ENCODE data around the gene CERKL. TPM values are rescaled to one million over a fixed set of nuclear protein-coding genes. Genes with fewer than 3 reads are reported as not detected.

The CERKL gene
- total and polyA plus RNA-seq, 2 experiments from 2014 or later, result 0.32 to 0.69 TPM

DNA sequence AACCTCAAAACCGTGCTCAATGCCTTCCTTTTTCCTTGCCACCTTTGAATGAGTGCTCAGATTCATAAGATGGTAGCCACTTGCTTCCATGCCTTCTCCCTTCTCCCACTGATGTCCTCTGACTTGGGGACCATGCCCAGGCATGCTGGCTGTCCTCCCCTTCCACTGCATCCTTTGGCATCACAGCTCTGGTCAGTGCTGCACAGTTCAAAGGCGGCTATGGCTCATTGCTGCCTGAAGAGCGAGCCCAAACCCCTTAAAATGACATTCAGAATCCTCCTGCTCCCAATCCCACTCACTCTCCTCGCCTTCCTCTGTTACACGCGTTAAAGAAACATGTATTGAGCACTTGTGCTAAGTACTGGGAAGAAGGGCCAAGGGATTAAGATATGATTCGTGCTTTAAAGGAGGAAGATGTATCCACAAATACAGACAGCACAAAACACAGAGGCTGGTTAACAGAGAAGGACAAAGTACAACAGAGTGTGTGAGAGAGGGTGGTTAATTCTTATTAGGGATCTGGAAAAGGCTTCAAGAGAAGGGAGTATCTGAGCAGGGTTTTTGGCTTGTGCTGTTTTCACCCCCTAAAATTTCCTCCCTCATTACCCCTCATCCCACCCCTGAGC lies 81.8 kb downstream of the CERKL start:
- H3K4me3 Mint-ChIP-seq, result no peak overlapping the region
- Histone ChIP-seq H3F3A (replicated peaks; ENCODE audit: low read depth) (no peaks in the 10 kb centered on the region), H2AFZ (peak overlapping the region; percentile 78; the same call in 1 of the 2 replicates), H3K27ac (ENCODE audit: low read depth) (no peak overlapping the region), H4K20me1 (replicated peaks; ENCODE audit: insufficient read depth) (no peaks in the 10 kb centered on the region), H3K27me3 (ENCODE audit: insufficient read depth) (no peaks in the 10 kb centered on the region), H3K9me2 (ENCODE audit: insufficient read depth) (no peaks in the 10 kb centered on the region), H3K4me1 (ENCODE audit: insufficient read depth) (peaks cover 5% of the 10 kb centered on the region; the same call in 1 of the 2 replicates), H3K36me3 (ENCODE audit: insufficient read depth) (no peaks in the 10 kb centered on the region), H3K79me2 (replicated peaks; ENCODE audit: insufficient read depth) (no peaks in the 10 kb centered on the region), H3K4me2 (no peak overlapping the region), H3K4me3 (no peak overlapping the region)
- ATAC-seq (peak; percentile 53), DNase-seq (ENCODE audit: low spot score) (no peak)
- no peaks in the 10 kb centered on the region for H3K9me3 Mint-ChIP-seq
- no peak for TF ChIP-seq JUNB (IDR thresholded peaks at IDR 0.05; ENCODE audit: unreplicated experiment)
- TF ChIP-seq, protein P1, sequence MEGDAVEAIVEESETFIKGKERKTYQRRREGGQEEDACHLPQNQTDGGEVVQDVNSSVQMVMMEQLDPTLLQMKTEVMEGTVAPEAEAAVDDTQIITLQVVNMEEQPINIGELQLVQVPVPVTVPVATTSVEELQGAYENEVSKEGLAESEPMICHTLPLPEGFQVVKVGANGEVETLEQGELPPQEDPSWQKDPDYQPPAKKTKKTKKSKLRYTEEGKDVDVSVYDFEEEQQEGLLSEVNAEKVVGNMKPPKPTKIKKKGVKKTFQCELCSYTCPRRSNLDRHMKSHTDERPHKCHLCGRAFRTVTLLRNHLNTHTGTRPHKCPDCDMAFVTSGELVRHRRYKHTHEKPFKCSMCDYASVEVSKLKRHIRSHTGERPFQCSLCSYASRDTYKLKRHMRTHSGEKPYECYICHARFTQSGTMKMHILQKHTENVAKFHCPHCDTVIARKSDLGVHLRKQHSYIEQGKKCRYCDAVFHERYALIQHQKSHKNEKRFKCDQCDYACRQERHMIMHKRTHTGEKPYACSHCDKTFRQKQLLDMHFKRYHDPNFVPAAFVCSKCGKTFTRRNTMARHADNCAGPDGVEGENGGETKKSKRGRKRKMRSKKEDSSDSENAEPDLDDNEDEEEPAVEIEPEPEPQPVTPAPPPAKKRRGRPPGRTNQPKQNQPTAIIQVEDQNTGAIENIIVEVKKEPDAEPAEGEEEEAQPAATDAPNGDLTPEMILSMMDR (conservative IDR thresholded peaks at IDR 0.05; ENCODE audit: low read depth in 2 of 2), result peak in 1 of 2 experiments; percentile 25; a peak in 2 of 4 replicates
- no peaks in the 10 kb centered on the region for H3K36me3 Mint-ChIP-seq (ENCODE audit: low read depth)
- H3K4me1 Mint-ChIP-seq, result peaks cover 4% of the 10 kb centered on the region
- peaks cover 3% of the 10 kb centered on the region for H3K27me3 Mint-ChIP-seq (ENCODE audit: insufficient read depth, low read depth, poor library complexity)
- no peak overlapping the region for H3K27ac Mint-ChIP-seq

DNA sequence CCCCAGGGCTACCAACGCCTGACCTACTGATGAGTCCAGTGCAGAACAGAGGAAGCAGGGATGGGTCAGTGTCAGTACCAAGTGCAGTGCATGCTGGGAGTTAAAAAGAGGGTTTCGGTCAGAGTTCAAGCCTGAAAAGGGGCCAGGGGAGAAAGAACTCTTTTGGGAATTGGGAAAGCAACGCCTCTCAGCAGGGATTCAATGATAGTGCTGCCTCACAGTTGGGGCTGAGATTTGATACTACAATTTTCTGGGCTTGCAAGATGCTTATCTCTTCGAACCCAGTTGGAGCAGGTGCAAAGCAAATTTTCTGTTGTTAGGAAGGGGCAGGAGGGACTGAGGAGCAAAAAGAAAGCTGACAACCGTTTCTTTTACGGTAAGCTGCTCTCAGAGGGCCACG lies 82.6 kb downstream of the CERKL start:
- Histone ChIP-seq H3K4me3 (no peak overlapping the region), H3K4me2 (no peak overlapping the region), H3K27ac (ENCODE audit: low read depth) (no peak overlapping the region), H3K4me1 (ENCODE audit: insufficient read depth) (peaks cover 5% of the 10 kb centered on the region; the same call in 1 of the 2 replicates), H3K27me3 (ENCODE audit: insufficient read depth) (no peaks in the 10 kb centered on the region), H3K36me3 (ENCODE audit: insufficient read depth) (no peaks in the 10 kb centered on the region), H3F3A (replicated peaks; ENCODE audit: low read depth) (no peaks in the 10 kb centered on the region), H3K9me2 (ENCODE audit: insufficient read depth) (no peaks in the 10 kb centered on the region), H4K20me1 (replicated peaks; ENCODE audit: insufficient read depth) (no peaks in the 10 kb centered on the region), H3K79me2 (replicated peaks; ENCODE audit: insufficient read depth) (no peaks in the 10 kb centered on the region), H2AFZ (no peak overlapping the region)
- no peak overlapping the region for H3K4me3 Mint-ChIP-seq
- no peaks in the 10 kb centered on the region for H3K9me3 Mint-ChIP-seq
- ATAC-seq, result no peak
- no peak overlapping the region for H3K27ac Mint-ChIP-seq
- DNase-seq (ENCODE audit: low spot score), result no peak
- H3K27me3 Mint-ChIP-seq (ENCODE audit: insufficient read depth, low read depth, poor library complexity), result peaks cover 3% of the 10 kb centered on the region
- H3K4me1 Mint-ChIP-seq, result peaks cover 4% of the 10 kb centered on the region
- H3K36me3 Mint-ChIP-seq (ENCODE audit: low read depth), result no peaks in the 10 kb centered on the region
- no peak for TF ChIP-seq CREB1 (CRISPR knock-in tag; IDR thresholded peaks at IDR 0.05; ENCODE audit: low read depth)
- TF ChIP-seq, protein P2, sequence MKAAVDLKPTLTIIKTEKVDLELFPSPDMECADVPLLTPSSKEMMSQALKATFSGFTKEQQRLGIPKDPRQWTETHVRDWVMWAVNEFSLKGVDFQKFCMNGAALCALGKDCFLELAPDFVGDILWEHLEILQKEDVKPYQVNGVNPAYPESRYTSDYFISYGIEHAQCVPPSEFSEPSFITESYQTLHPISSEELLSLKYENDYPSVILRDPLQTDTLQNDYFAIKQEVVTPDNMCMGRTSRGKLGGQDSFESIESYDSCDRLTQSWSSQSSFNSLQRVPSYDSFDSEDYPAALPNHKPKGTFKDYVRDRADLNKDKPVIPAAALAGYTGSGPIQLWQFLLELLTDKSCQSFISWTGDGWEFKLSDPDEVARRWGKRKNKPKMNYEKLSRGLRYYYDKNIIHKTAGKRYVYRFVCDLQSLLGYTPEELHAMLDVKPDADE (IDR thresholded peaks at IDR 0.05), result no peak
- TF ChIP-seq ZNF331 (CRISPR knock-in tag; IDR thresholded peaks at IDR 0.05; ENCODE audit: low read depth), result no peak
- no peak for TF ChIP-seq ZNF114 (CRISPR knock-in tag; IDR thresholded peaks at IDR 0.05)
- TF ChIP-seq, protein P3, sequence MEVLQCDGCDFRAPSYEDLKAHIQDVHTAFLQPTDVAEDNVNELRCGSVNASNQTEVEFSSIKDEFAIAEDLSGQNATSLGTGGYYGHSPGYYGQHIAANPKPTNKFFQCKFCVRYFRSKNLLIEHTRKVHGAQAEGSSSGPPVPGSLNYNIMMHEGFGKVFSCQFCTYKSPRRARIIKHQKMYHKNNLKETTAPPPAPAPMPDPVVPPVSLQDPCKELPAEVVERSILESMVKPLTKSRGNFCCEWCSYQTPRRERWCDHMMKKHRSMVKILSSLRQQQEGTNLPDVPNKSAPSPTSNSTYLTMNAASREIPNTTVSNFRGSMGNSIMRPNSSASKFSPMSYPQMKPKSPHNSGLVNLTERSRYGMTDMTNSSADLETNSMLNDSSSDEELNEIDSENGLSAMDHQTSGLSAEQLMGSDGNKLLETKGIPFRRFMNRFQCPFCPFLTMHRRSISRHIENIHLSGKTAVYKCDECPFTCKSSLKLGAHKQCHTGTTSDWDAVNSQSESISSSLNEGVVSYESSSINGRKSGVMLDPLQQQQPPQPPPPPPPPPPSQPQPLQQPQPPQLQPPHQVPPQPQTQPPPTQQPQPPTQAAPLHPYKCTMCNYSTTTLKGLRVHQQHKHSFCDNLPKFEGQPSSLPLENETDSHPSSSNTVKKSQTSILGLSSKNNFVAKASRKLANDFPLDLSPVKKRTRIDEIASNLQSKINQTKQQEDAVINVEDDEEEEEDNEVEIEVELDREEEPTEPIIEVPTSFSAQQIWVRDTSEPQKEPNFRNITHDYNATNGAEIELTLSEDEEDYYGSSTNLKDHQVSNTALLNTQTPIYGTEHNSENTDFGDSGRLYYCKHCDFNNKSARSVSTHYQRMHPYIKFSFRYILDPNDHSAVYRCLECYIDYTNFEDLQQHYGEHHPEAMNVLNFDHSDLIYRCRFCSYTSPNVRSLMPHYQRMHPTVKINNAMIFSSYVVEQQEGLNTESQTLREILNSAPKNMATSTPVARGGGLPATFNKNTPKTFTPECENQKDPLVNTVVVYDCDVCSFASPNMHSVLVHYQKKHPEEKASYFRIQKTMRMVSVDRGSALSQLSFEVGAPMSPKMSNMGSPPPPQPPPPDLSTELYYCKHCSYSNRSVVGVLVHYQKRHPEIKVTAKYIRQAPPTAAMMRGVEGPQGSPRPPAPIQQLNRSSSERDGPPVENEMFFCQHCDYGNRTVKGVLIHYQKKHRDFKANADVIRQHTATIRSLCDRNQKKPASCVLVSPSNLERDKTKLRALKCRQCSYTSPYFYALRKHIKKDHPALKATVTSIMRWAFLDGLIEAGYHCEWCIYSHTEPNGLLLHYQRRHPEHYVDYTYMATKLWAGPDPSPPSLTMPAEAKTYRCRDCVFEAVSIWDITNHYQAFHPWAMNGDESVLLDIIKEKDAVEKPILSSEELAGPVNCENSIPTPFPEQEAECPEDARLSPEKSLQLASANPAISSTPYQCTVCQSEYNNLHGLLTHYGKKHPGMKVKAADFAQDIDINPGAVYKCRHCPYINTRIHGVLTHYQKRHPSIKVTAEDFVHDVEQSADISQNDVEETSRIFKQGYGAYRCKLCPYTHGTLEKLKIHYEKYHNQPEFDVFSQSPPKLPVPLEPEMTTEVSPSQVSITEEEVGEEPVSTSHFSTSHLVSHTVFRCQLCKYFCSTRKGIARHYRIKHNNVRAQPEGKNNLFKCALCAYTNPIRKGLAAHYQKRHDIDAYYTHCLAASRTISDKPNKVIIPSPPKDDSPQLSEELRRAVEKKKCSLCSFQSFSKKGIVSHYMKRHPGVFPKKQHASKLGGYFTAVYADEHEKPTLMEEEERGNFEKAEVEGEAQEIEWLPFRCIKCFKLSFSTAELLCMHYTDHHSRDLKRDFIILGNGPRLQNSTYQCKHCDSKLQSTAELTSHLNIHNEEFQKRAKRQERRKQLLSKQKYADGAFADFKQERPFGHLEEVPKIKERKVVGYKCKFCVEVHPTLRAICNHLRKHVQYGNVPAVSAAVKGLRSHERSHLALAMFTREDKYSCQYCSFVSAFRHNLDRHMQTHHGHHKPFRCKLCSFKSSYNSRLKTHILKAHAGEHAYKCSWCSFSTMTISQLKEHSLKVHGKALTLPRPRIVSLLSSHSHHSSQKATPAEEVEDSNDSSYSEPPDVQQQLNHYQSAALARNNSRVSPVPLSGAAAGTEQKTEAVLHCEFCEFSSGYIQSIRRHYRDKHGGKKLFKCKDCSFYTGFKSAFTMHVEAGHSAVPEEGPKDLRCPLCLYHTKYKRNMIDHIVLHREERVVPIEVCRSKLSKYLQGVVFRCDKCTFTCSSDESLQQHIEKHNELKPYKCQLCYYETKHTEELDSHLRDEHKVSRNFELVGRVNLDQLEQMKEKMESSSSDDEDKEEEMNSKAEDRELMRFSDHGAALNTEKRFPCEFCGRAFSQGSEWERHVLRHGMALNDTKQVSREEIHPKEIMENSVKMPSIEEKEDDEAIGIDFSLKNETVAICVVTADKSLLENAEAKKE (CRISPR knock-in tag; IDR thresholded peaks at IDR 0.05), result no peak
- TF ChIP-seq, protein P1 (conservative IDR thresholded peaks at IDR 0.05; ENCODE audit: low read depth in 2 of 2), result no peak
- TF ChIP-seq EZH2 (IDR thresholded peaks at IDR 0.05; ENCODE audit: low read depth, unreplicated experiment), result no peak

Data from GM23338 (cell line).